B cell (primary cell): Measurements from ENCODE around the gene PAQR3. TPM values are rescaled to one million over a fixed set of nuclear protein-coding genes. Genes with fewer than 3 reads are reported as not detected.

Experiments
- ATAC-seq: fragments of 200-7000 bp; cut with Tn5 transposase; one replicate; pipeline ENCODE4 v1.10.0; 2021; ENCODE audit warnings: low read depth, mild to moderate bottlenecking, moderate number of reproducible peaks, moderate library complexity
- CTCF ChIA-PET: fragments of 350-600 bp; sonication (Branson Sonifier 250); formaldehyde crosslinking; loops from one replicate; lab custom pipeline; 2021; ENCODE audit warnings: antibody characterized with exemption, inconsistent platforms; lab: Charles Lee
- POLR2A ChIA-PET: fragments of 350-600 bp; sonication (Branson Sonifier 250); formaldehyde crosslinking; loops from one replicate; lab custom pipeline; 2021; ENCODE audit warnings: antibody characterized with exemption; lab: Charles Lee
- DNase-seq: peaks from one replicate; pipeline ENCODE4 v3.0.0; 2013
- H2AFZ ChIP-seq: 2 replicates; pipeline ENCODE4 v1.6.1; 2012; ENCODE audit warnings: mild to moderate bottlenecking, low read depth, low read length; ENCODE audit not compliant: insufficient read depth, poor library complexity, severe bottlenecking
- H3K27ac ChIP-seq, 2 donors: 1 replicate in 1 of 2; 2 replicates in 1 of 2; pipeline ENCODE4 v1.5.1; 2012 to 2013; ENCODE audit warnings: low read length in 2 of 2, mild to moderate bottlenecking in 2 of 2, moderate library complexity in 1 of 2
- H3K27me3 ChIP-seq, 4 experiments: fragments of 200-600 bp in 1 of 4; sonication (generic) in 1 of 4; replicated peaks in 1 of 4; 1 replicate in 2 of 4; 2 replicates in 2 of 4; pipeline versions ENCODE4 v1.6.1 to v1.7.0; 2013 to 2016; ENCODE audit warnings: low read length in 3 of 4, mild to moderate bottlenecking in 2 of 4, mixed read lengths in 1 of 4, moderate library complexity in 1 of 4; ENCODE audit not compliant: insufficient read depth in 4 of 4, control insufficient read depth in 3 of 4; ENCODE audit errors: control extremely low read depth in 1 of 4
- H3K36me3 ChIP-seq, 2 experiments: replicated peaks in 1 of 2; 1 replicate in 1 of 2; 2 replicates in 1 of 2; pipeline versions ENCODE4 v1.6.1 to v1.7.1; 2013; ENCODE audit warnings: low read length in 1 of 2; ENCODE audit not compliant: insufficient read depth in 2 of 2, control insufficient read depth in 1 of 2; ENCODE audit errors: control extremely low read depth in 1 of 2, extremely low read depth in 1 of 2
- H3K4me1 ChIP-seq, 2 donors: fragments of 200-600 bp in 1 of 2; sonication (generic) in 1 of 2; 1 replicate in 1 of 2; 2 replicates in 1 of 2; pipeline versions ENCODE4 v1.5.1 to v1.6.1; 2013 to 2017; ENCODE audit warnings: low read length in 2 of 2; ENCODE audit not compliant: control insufficient read depth in 2 of 2, insufficient read depth in 2 of 2
- H3K4me2 ChIP-seq: replicated peaks from 2 replicates; pipeline ENCODE3; 2012; ENCODE audit warnings: mild to moderate bottlenecking, low read depth, low read length; ENCODE audit not compliant: poor library complexity, severe bottlenecking
- H3K4me3 ChIP-seq, 5 experiments: fragments of 200-600 bp in 1 of 5; sonication (generic) in 1 of 5; 1 replicate in 3 of 5; 2 replicates in 2 of 5; pipeline versions ENCODE4 v1.5.1 to v1.7.0; 2011 to 2016; ENCODE audit warnings: low read length in 4 of 5, mild to moderate bottlenecking in 4 of 5, low read depth in 2 of 5, control low read depth in 1 of 5, moderate library complexity in 1 of 5; ENCODE audit not compliant: insufficient read depth in 1 of 5; ENCODE audit errors: control extremely low read depth in 1 of 5, extremely low read depth in 1 of 5
- H3K79me2 ChIP-seq: fragments of 200-600 bp; sonication (generic); one replicate; pipeline ENCODE4 v1.6.0; 2016; ENCODE audit warnings: low read length; ENCODE audit not compliant: control insufficient read depth, insufficient read depth
- H3K9ac ChIP-seq: fragments of 200-600 bp; sonication (generic); 2 replicates; pipeline ENCODE4 v1.6.1; 2017; ENCODE audit warnings: mild to moderate bottlenecking, low read length, moderate library complexity
- H3K9me3 ChIP-seq, 3 donors: one replicate each; pipeline versions ENCODE4 v1.6.1 to v1.7.1; 2013; ENCODE audit warnings: low read length in 2 of 3; ENCODE audit not compliant: control insufficient read depth in 2 of 3, insufficient read depth in 1 of 3; ENCODE audit errors: control extremely low read depth in 1 of 3
- H4K20me1 ChIP-seq: 2 replicates; pipeline ENCODE4 v1.6.0; 2012; ENCODE audit warnings: mild to moderate bottlenecking, low read length; ENCODE audit not compliant: insufficient read depth, control insufficient read depth, poor library complexity, severe bottlenecking
- H3K27ac Mint-ChIP-seq: one replicate; pipeline ENCODE4 v1.8.0; 2021; ENCODE audit warnings: mixed read lengths
- H3K27me3 Mint-ChIP-seq: one replicate; pipeline ENCODE4 v1.8.0; 2021; ENCODE audit warnings: mixed read lengths
- H3K4me1 Mint-ChIP-seq: one replicate; pipeline ENCODE4 v1.8.0; 2021; ENCODE audit warnings: mixed read lengths
- H3K4me3 Mint-ChIP-seq: one replicate; pipeline ENCODE4 v1.8.0; 2021; ENCODE audit warnings: mixed read lengths
- H3K9me3 Mint-ChIP-seq: one replicate; pipeline ENCODE4 v1.8.0; 2022; ENCODE audit warnings: mixed read lengths; ENCODE audit not compliant: insufficient read depth
- EZH2 ChIP-seq: IDR thresholded peaks from 2 replicates; pipeline ENCODE4 v1.6.1; 2012; ENCODE audit warnings: borderline replicate concordance, low read depth, mild to moderate bottlenecking, moderate library complexity, low read length; ENCODE audit not compliant: insufficient read depth, poor library complexity, severe bottlenecking
- WGBS: methylation state at CpG from one replicate; pipeline ENCODE4 v1.1.5; 2013; ENCODE audit warnings: missing lambda C conversion rate; ENCODE audit not compliant: insufficient coverage; 5-methylcytosine and 5-hydroxymethylcytosine counted together
- intact Hi-C: fragments of 100-400 bp; cut with micrococcal nuclease; formaldehyde crosslinking; loops from one replicate; pipeline ENCODE4 v1.10.0; 2022
- polyA plus RNA-seq: library from polyadenylated mRNA; depleted of rRNA; stranded (reverse); fragments of >200 nt; gene quantifications from 2 replicates; pipeline ENCODE4 v1.2.3, GENCODE V29; 2012
- total RNA-seq, 2 donors: library from RNA; stranded (reverse); fragments of 120-200 nt in 1 of 2; gene quantifications; 1 replicate in 1 of 2; 2 replicates in 1 of 2; pipeline versions ENCODE4 v1.2.3 to v1.2.4, GENCODE V29; 2013 to 2022
- TF ChIP-seq, protein P1 (sequence below): fragments of 200-600 bp; IDR thresholded peaks from one replicate; pipeline ENCODE4 v1.8.0; 2022; ENCODE audit warnings: antibody characterized with exemption, mild to moderate bottlenecking

Gene PAQR3
- total and polyA plus RNA-seq, 2 donors (not counting 1 experiment from before 2014, with no cell fraction given) = 5.3 to 12.6 TPM

DNA sequence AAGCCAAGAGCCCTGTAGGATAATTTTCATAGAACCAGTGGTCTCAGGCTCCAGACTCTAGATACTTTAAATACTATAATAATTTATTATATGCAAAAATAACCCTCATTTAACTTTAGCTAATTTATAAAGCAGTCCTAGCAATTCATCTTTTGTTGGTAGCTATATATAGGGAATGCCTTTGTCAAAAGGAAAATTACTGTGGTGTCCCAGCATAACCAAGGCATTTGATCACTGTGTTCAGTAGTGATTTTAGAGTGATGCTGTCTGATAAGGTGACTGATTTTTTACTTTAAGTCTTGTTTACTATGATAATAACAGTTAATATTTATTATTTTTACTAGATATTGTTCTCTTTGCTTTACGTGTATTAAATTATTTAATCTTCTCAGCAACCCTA is 61.2 kb downstream of the PAQR3 start:
- POLR2A ChIA-PET = no interaction called here
- Histone ChIP-seq H3K36me3 (peaks cover 7 to 51% of the 10 kb centered on the region in 2 experiments), H3K9ac (no peak overlapping the region), H3K27ac (no peak overlapping the region), H2AFZ (no peak overlapping the region), H3K4me3 (no peak overlapping the region), H3K4me1 (peaks cover 5 to 7% of the 10 kb centered on the region in 2 donors), H3K79me2 (peaks cover 3% of the 10 kb centered on the region), H3K9me3 (no peaks in the 10 kb centered on the region), H4K20me1 (no peaks in the 10 kb centered on the region), H3K27me3 (no peaks in the 10 kb centered on the region), H3K4me2 (no peak overlapping the region)
- Mint-ChIP-seq H3K4me1 (peaks cover 8% of the 10 kb centered on the region), H3K27ac (no peak overlapping the region), H3K9me3 (no peaks in the 10 kb centered on the region), H3K27me3 (no peaks in the 10 kb centered on the region), H3K4me3 (no peak overlapping the region)
- intact Hi-C loops = no loop called here
- CTCF ChIA-PET = interaction anchor here (0.9 to 1.3 kb wide), 3 partner anchors 11 to 16 kb away, joined by 3 to 5 read pairs (median 3); no protein-coding TSS in a partner anchor
- TF ChIP-seq EZH2 = no peak
- TF ChIP-seq, protein P1, sequence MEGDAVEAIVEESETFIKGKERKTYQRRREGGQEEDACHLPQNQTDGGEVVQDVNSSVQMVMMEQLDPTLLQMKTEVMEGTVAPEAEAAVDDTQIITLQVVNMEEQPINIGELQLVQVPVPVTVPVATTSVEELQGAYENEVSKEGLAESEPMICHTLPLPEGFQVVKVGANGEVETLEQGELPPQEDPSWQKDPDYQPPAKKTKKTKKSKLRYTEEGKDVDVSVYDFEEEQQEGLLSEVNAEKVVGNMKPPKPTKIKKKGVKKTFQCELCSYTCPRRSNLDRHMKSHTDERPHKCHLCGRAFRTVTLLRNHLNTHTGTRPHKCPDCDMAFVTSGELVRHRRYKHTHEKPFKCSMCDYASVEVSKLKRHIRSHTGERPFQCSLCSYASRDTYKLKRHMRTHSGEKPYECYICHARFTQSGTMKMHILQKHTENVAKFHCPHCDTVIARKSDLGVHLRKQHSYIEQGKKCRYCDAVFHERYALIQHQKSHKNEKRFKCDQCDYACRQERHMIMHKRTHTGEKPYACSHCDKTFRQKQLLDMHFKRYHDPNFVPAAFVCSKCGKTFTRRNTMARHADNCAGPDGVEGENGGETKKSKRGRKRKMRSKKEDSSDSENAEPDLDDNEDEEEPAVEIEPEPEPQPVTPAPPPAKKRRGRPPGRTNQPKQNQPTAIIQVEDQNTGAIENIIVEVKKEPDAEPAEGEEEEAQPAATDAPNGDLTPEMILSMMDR = no peak
- no CpG with 5 or more reads among the region's 1 CpG for WGBS
- ATAC-seq (no peak), DNase-seq (no peak)

DNA sequence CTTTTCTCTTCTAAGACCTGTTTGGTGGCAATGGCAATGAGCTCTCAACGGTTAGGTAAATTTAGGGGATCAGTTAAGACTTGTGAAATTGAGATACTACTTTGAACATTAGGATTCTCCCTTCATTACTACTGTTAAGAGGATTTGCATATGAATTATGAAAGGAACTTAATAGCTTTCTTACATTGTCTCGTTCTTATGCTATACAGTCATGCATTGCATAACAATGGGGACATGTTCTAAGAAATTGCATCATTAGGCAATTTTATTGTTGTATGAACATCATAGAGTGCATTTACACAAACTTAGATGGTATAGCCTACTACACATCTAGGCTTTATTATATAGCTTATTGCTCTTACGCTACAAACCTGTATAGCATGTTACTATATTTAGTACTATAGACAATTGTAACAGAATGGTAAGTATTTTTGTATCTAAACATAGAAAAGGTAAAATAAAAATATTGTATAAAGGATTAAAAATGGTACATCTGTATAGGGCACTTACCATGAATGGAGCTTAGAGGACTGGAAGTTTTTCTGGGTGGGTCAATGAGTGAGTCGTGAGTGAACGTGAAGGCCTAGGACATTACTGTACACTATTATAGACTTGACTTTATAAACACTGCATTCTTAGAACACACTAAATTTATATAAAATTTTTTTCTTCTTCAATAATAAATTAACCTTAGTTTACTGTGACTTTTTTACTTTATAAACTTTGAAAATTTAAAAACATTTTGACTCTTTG is 62.5 kb downstream of the PAQR3 start:
- WGBS = no CpG with 5 or more reads among the region's 5 CpGs
- peaks cover 5 to 7% of the 10 kb centered on the region in 2 donors for H3K4me1 ChIP-seq
- intact Hi-C loops = no loop called here
- no peaks in the 10 kb centered on the region for H4K20me1 ChIP-seq
- no peak for TF ChIP-seq EZH2
- TF ChIP-seq, protein P1 = no peak
- H3K27ac Mint-ChIP-seq = no peak overlapping the region
- H3K9me3 Mint-ChIP-seq = no peaks in the 10 kb centered on the region
- H3K9me3 ChIP-seq = no peaks in the 10 kb centered on the region
- peaks cover 14 to 62% of the 10 kb centered on the region in 2 experiments for H3K36me3 ChIP-seq
- DNase-seq (no peak), ATAC-seq (no peak)
- CTCF ChIA-PET = interaction anchor here (0.7 kb wide), 1 partner anchor 13 kb away, joined by 4 read pairs; no protein-coding TSS in a partner anchor
- no peak overlapping the region for H2AFZ ChIP-seq
- H3K79me2 ChIP-seq = peaks cover 3% of the 10 kb centered on the region
- H3K9ac ChIP-seq = no peak overlapping the region
- H3K4me1 Mint-ChIP-seq = peaks cover 8% of the 10 kb centered on the region
- H3K4me3 ChIP-seq = no peak overlapping the region
- no peak overlapping the region for H3K4me3 Mint-ChIP-seq
- POLR2A ChIA-PET = interaction anchor here (0.5 kb wide), 1 partner anchor 38 kb away, joined by 3 read pairs; no protein-coding TSS in a partner anchor
- no peak overlapping the region for H3K27ac ChIP-seq
- no peaks in the 10 kb centered on the region for H3K27me3 ChIP-seq
- H3K4me2 ChIP-seq = no peak overlapping the region
- no peaks in the 10 kb centered on the region for H3K27me3 Mint-ChIP-seq
